Stimulated activated CD8-positive, alpha-beta memory T cell treated with anti-CD3 and anti-CD28 coated beads, Interleukin-15, amount 100 ng/mL, for 48 hours (primary cell): ENCODE data around the gene LTBP4.
"Not testable (repeated sequence)": the region's sequence is repeated elsewhere in the genome, so short reads cannot be mapped to it uniquely, and the experiment has no call there.

Experiments used
- DNase-seq, 2 donors: peaks; one replicate each; pipeline ENCODE4 v3.0.0-alpha.2; 2020; ENCODE audit warnings: low read depth in 2 of 2

LTBP4 gene, protein sequence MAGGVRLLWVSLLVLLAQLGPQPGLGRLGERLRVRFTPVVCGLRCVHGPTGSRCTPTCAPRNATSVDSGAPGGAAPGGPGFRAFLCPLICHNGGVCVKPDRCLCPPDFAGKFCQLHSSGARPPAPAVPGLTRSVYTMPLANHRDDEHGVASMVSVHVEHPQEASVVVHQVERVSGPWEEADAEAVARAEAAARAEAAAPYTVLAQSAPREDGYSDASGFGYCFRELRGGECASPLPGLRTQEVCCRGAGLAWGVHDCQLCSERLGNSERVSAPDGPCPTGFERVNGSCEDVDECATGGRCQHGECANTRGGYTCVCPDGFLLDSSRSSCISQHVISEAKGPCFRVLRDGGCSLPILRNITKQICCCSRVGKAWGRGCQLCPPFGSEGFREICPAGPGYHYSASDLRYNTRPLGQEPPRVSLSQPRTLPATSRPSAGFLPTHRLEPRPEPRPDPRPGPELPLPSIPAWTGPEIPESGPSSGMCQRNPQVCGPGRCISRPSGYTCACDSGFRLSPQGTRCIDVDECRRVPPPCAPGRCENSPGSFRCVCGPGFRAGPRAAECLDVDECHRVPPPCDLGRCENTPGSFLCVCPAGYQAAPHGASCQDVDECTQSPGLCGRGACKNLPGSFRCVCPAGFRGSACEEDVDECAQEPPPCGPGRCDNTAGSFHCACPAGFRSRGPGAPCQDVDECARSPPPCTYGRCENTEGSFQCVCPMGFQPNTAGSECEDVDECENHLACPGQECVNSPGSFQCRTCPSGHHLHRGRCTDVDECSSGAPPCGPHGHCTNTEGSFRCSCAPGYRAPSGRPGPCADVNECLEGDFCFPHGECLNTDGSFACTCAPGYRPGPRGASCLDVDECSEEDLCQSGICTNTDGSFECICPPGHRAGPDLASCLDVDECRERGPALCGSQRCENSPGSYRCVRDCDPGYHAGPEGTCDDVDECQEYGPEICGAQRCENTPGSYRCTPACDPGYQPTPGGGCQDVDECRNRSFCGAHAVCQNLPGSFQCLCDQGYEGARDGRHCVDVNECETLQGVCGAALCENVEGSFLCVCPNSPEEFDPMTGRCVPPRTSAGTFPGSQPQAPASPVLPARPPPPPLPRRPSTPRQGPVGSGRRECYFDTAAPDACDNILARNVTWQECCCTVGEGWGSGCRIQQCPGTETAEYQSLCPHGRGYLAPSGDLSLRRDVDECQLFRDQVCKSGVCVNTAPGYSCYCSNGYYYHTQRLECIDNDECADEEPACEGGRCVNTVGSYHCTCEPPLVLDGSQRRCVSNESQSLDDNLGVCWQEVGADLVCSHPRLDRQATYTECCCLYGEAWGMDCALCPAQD (N-terminal part only)

GRCh38 chr19:40601134-40601974 lies at the start of gene LTBP4:
Gene LTBP4 (plus strand): TSS chr19:40601369. CDS start chr19:40601388, 19 bp downstream.
- DNase-seq = no peak

DNA sequence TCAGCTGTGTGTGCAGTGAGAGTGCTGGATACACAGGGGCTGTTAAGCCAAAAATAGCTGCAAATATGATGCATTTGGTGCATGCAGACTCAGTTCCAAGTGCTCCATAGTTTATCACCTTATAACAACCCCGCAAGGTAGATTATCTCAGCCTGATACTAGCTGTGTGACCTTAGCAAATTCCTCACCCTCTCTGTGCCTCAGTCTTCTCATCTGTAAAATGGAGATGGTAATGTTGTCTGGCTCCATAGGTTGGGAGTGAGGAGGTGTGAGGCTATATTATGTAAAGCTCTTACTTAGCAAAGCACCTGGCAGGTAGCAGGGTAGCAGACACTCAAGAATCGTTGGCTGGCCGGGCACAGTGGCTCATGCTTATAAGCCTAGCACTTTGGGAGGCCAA lies 48.3 kb upstream of the LTBP4 start:
- DNase-seq = no peak

- no peak for DNase-seq
These were observed 47.0 kb upstream of the LTBP4 start for GRCh38 chr19:40553885-40554857.

GRCh38 chr19:40555978-40556689 lies 45.0 kb upstream of the LTBP4 start:
- no peak for DNase-seq

DNA sequence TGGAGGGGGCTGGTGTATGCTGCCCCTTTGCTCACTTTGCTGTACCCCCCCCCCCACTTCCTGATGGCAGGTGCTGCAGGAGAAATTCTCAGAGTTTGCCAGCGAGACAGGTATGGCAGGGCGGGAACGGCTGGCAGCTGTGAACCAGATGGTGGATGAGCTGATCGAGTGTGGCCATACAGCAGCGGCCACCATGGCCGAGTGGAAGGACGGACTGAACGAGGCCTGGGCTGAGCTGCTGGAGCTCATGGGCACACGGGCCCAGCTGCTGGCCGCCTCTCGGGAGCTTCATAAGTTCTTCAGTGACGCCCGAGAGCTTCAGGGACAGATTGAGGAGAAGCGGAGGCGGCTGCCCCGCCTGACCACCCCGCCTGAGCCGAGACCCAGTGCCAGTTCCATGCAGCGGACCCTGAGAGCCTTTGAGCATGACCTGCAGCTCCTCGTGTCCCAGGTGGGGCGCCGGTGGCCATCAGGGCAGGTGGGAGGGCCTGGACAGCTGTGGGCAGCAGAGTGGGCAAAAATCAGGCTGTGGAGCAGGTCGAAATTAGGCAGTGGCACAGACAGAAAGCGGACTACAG lies 44.1 kb upstream of the LTBP4 start:
- no peak for DNase-seq

DNA sequence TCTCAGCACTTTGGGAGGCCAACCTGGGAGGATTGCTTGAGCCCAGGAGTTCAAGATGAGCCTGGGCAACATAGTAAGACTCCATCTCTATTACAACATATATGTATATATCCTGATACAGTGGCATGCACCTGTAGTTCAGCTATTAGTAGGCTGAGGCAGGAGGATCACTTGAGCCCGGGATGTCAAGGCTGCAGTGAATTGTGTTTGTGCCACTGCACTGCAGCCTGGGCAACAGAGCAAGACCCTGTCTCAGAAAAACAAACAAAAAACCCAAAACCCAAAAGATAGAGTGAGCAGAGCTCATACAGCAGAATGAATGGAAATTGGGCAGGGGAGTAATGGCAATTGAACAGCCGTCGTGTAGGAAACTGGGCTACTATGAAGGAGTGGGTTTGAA lies 41.8 kb upstream of the LTBP4 start:
- DNase-seq = no peak

GRCh38 chr19:40560092-40560507 lies 41.1 kb upstream of the LTBP4 start:
- no peak for DNase-seq

DNA sequence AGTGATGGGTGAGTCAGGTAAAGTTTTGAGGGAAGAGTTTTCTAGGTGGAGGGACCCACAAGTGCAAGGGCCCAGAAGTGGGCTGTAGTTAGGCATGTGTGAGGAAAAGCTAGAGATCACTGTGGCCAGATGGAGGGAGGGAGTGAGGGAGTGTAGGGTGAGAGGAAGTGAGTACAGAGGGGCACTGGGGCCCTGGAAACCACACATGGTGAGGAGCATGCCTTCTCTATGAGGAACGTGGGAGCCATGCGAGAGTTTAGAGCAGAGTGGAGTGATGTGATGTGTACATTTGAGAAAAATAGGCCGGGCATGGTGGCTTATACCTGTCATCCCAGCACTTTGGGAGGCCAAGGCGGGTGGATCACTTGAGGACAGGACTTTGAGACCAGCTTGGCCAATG lies 39.2 kb upstream of the LTBP4 start:
- DNase-seq = no peak

DNA sequence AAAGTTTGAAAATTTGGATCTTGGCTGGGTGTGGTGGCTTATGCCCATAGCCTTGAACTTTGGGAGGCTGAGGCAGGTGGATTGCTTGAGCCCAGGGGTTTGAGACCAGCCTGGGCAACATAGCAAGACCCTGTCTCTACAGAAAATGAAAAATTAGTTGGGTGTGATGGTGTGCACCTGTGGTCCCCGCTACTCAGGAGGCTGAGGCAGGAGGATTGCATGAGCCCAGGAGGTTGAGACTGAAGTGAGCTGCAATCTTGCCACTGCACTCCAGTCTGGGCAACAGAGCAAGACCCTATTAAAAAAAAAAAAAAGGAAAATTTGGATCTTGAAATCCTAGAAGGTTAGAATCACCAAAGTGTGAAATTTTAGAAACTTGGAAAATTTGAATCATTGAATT lies 36.6 kb upstream of the LTBP4 start:
- DNase-seq = not testable (repeated sequence)

GRCh38 chr19:40565355-40565754 lies 35.8 kb upstream of the LTBP4 start:
- DNase-seq = no peak

GRCh38 chr19:40565910-40566495 lies 35.2 kb upstream of the LTBP4 start:
- DNase-seq = no peak

DNA sequence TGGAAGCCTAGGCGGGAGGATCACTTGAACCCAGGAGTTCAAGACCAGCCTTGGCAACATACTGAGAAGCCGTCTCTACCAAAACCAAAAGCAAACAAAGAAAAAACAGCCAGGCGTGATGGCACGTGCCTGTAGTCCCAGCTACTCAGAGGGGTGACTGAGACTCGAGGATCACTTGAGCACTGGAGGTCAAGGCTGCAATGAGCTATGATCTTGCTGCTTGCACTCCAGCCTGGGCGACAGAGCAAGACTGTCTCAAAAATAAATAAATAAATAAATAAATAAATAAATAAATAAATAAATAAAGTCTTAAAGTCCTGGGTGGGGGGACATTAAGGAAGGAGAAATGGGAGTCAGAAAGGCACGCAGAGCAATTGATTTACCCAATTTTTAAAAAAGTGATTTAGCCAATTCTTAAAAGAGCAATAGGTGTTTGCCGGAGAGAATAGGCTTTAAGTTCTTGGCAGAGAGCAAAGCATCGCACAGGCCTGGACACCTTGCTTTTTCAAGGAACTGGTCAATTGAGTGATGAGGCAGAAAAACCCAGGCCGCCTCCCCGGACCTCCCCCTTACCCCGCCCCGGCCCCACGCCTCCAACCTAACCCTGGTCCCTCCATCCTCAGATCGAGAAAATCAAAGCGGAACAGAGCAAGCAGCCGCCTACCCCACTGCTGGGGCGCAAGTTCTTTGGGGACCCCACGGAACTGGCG lies 34.0 kb upstream of the LTBP4 start:
- no peak for DNase-seq

- no peak for DNase-seq
These were observed 33.2 kb upstream of the LTBP4 start for GRCh38 chr19:40567750-40568494.

GRCh38 chr19:40570313-40571004 lies 30.7 kb upstream of the LTBP4 start:
- DNase-seq = peak; percentile 89 to 97

- no peak for DNase-seq
These were observed 30.2 kb upstream of the LTBP4 start for GRCh38 chr19:40571005-40571318.

DNA sequence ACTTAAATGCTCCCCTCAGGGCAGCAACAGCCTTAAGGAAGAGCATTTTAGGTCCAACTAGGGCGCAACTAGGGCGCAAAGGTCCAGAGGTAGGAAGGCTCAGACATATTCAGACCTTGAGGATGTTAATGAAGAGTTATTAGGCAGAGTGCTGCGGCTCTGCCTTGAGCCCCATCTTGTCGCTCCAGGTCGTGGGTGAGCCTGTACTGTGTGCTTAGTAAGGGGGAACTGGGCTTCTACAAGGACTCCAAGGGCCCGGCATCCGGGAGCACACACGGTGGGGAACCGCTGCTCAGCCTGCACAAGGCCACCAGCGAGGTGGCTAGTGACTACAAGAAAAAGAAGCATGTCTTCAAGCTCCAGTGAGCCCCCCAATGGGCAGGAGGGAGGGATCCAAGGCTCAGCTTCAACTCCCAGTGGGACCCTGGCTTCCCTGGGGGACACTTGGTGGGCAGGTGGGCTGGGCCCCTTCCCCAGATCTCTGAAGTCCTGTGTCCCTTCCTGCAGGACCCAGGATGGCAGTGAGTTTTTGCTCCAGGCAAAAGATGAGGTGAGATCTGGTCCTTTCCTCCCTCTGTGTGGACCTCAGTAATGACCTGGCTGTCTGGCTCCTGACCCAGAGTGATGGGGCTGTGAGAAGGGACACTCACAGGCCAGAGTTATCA lies 29.2 kb upstream of the LTBP4 start:
- no peak for DNase-seq
